ENCODE measurements around the gene MOB1A.

- TF ChIP-seq GABPA (IDR thresholded peaks at IDR 0.05; ENCODE audit: low read depth) = no peak
- TF ChIP-seq, protein P1, sequence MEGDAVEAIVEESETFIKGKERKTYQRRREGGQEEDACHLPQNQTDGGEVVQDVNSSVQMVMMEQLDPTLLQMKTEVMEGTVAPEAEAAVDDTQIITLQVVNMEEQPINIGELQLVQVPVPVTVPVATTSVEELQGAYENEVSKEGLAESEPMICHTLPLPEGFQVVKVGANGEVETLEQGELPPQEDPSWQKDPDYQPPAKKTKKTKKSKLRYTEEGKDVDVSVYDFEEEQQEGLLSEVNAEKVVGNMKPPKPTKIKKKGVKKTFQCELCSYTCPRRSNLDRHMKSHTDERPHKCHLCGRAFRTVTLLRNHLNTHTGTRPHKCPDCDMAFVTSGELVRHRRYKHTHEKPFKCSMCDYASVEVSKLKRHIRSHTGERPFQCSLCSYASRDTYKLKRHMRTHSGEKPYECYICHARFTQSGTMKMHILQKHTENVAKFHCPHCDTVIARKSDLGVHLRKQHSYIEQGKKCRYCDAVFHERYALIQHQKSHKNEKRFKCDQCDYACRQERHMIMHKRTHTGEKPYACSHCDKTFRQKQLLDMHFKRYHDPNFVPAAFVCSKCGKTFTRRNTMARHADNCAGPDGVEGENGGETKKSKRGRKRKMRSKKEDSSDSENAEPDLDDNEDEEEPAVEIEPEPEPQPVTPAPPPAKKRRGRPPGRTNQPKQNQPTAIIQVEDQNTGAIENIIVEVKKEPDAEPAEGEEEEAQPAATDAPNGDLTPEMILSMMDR (IDR thresholded peaks at IDR 0.05; ENCODE audit: insufficient read depth, low read length) = no peak
- TF ChIP-seq REST (IDR thresholded peaks at IDR 0.05; ENCODE audit: insufficient replicate concordance, low read depth) = no peak
- TF ChIP-seq POLR2AphosphoS5 (IDR thresholded peaks at IDR 0.05; ENCODE audit: low read depth) = no peak
Observed at GRCh38 chr2:74188696-74189095, 10.0 kb upstream of the MOB1A start.

Measured in HL-60 (cell line).